HG02610 (cell line): Measurements from ENCODE around the gene NHS.
A peak's percentile ranks its signal among the peaks of the same experiment; 100 is the strongest.

Experiments
- ATAC-seq: cut with Tn5 transposase; IDR thresholded peaks from one replicate; pipeline ENCODE4 v1.9.1; 2021; ENCODE audit warnings: mild to moderate bottlenecking, moderate library complexity; ENCODE audit not compliant: unreplicated experiment

The NHS gene

DNA sequence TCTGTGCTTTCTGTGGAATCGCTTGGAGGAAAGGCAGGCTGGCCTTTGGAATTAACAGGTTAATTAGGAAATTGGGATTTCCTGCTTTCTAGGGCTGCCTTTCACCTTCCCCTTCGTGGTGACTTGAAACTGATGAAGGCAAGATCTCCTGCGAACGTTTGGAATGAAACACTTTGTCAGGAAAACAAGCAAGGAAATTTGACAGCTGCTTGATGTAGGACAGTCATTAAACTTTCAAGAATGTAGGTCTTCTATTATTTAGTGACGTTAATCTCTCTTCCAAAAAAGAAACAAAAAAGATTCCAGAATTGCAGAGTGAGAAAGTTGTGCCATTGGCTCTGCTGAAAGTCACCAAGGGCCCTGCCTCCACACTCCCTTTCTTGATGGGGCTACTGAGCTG lies 206.6 kb downstream of the NHS start:
- no peak for ATAC-seq

DNA sequence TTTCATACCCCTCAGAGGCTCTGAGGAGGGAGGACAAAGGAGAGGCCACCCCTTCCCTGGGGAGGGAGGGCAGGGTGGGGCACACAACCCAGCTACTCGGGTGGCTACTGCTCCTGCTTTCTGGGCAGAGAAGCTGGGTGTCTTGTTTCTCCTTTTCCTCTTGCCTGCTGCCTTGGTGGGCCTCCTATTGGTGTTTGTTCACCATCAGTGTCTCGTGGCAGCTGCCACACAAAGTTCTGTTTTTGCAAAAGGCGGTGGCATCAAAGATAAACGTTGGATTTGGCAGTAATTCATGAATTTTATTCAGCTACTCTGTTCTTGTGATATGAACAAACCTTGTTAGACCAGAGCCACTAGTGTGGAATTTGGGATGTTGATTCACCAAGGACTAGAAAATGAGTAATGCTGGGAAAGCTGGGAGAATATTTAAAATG lies 209.3 kb downstream of the NHS start:
- ATAC-seq = no peak

DNA sequence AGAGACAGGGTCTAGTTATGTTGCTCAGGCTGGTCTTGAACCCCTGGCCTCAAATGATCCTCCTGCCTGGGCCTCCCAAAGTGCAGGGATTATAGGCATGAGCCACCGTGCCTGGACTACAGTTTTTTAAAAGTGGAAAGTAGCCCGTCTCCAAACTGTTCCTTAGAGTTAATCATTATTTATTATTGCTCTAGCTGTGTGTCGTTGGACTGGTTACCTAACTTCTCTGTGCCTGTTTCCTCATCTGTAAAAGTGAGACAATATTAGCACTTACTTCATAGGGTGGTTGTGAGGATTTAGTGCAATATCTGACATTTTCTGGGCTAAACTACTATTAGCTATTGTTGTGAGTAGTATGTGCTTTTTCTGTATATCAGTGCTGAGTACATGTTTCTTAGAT lies 210.0 kb downstream of the NHS start:
- ATAC-seq = no peak

DNA sequence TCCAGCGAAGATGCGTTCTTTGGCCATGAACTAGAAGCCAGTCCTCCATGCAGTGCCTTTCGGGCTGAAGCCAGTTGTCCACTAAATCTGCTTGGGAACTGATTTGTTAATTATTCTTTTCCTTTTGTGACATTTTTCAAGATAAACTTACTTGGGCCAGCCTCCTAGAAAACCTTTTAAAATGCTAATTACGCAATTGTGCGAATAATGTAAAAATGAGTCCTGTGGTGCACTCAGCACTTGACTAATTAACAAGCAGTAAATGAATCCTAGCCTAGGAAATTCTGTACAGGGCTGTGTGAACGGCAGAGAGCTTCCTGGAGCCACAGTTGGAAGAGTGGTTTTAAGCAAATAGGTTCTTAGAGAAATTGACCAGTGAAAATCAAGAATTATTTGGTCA lies 212.4 kb downstream of the NHS start:
- no peak for ATAC-seq

DNA sequence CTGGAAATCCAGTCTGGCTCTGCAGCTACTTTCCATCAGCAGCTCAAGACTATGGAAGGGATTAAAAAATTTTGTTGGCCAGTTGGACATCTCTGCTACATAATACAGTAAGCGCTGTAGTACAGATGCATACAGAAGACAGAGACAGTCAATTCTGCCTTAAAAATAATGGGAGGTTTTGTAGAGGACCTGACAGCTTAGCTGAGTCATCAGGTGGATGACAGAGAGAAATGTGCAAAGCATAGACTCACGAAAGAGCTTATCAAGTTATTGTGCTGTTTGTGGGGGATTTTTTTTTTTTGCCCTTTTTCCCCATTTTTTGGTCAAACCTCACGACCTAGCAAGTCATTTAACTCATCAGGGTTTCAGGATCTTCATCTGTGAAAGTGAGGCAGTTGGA lies 213.3 kb downstream of the NHS start:
- ATAC-seq = no peak

DNA sequence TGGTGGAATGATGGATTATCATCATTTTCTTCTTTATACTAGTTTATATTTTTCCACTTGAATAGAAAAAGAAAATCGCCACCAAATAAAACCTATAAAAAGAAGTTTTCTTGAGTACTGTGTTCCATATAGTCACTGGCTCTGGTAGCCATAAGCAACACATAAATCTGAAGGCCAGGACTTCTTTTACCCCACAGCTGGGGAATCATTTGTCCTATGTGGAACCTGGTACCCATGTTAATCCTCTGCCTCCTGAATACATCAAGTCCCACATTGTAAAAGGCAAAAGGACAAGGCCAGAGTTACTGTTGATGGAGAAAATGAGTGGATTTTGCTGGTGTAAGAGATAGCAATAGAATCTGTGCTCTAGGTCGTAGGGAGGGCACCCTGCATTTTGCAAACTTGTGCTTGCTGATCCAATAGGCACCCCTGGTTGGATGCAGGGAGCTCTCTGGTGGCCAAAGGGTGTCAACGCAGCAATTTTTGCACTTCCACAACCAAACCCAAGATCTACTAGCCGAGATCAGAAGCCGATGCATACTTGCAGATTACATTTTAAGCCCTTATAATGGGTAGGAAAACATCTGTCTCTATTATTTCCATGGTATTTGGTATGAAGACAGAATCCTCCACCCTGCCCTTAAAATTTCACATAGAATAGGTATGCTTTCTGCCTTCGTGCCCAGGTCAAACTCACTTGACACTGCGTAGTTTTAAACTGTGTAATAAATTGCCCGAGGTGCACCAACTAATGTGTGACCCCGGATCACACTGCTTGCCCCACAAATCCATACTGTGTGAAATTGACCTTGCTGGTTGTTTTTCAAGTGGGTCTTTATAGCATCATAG lies 216.1 kb downstream of the NHS start:
- no peak for ATAC-seq

DNA sequence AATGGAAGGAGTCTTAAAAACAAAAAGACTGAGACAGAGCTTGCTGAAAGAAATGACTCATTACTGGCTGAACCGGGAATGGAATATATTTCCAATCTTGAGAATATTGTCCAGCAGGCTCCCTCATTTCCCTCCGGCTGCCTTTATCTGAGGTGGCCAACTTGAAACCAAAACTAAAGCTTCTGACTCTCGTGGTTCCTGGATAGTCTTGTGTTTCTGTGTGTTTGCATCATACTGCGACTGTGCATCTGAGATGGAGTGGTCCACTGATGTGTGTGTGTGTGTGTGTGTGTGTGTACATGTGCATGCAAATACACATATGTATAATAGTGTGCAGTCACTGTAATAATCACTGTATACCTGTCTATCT lies 216.7 kb downstream of the NHS start:
- no peak for ATAC-seq

DNA sequence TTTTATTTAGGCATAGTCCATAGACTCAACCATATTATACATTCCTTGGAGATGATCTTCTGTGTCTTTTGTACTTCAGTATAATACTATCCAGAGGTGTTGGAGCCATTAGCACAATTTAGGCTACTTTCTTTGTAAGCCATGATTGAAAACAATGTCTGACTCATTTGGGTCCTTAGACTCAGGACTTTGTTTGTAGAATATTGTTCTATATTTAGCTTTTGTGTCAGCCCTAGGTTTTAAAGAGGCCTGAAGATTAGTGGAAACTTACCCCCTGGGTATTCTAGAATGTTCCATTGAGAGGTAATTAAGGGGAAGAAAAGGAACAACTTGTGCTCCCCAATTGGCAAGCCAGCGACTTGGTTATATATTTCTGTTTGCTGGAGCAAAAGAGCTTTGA lies 217.1 kb downstream of the NHS start:
- ATAC-seq = no peak

DNA sequence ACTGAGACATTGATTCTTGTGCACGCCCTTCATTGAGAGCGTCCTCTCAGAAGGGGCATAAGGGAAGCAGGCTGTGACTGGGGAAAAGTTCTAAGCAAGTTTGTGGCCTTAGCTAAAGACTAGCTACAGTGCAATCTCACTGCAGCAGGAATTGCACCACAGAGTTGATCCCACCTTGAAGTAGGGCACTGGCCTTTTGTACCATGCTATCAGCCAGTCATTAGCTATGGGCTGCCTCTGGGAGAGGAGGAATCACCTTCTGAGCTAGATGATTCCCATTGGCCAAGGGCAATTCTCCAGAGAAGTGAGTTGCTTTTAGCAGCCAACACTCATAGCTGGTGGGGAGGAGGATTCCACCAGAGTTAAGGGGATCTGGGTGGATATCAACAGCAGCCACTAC lies 219.7 kb downstream of the NHS start:
- no peak for ATAC-seq

DNA sequence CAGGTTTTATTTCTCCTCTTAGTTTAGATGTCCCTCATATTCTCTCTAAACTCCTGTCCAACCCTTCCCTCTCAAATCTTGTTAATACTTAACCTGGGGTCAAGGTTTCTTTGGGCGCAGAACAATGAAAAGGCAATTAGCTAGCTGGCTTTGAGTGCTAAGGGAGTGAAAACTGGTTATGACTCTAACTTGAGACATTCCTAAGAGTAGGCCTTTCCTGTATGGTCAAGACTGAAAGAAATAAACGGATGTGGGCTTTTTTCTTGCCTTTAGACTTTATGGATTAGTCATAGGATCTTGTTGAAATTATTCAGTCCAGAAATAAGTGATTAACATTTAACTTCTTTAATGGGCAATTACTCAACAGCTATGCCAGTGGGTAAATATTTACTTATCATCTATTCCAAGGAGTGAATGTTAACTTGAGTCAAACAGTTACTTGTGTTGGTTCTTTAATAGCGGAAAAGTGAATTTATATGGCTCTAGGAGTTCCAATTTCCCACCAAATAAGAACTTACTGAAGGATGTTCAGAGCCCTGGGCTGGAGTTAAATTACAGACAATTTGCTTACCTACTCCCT lies 220.5 kb downstream of the NHS start:
- ATAC-seq = peak; percentile 50

DNA sequence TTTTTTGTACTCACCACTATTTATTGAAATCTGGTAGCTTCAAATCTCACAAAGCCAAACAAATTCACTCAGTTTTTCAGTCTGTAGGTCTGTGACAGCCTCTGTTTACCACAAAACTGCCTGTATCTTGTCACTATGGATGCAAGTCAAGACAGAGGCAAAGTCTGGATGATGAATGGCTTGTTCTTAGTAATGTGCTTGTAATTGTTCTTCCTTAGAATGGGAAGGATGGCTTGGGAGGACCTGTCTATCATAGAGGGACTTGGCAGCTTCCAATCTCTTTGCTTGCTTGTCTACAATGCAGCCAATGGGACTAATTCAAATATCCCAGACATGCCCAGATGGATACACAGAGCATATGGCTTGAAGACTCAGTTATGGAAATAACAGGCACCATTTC lies 221.1 kb downstream of the NHS start:
- no peak for ATAC-seq

DNA sequence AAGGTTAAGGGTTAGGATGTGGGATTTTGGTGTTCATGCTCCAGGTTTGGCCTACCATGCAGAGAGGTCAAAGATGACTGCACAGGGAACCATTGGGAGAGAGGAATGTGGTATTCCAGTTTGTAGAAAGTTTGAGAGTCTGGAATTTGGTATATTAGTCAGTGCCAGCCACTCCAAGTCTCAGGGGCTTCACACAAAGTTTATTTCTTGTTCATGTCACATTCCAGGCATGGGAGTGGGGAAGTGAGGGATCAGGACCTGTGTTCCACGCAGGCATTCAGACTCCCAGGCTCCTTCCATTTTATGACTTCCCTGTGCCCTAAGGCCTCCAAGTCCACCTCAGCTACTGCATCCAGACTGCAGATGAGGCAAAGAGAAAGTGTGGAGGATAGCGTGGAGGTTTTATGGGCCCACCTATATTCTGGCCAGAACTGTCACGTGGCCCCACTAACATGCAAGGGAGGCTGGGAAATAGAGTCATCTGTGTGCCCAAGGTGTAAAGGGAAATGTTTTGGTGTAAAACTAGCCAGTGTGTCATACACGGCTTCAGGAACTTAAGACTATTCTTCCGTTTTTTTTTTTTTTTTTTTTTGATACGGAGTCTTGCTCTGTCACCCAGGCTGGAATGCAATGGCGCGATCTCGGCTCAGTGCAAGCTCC lies 221.7 kb downstream of the NHS start:
- ATAC-seq = no peak

DNA sequence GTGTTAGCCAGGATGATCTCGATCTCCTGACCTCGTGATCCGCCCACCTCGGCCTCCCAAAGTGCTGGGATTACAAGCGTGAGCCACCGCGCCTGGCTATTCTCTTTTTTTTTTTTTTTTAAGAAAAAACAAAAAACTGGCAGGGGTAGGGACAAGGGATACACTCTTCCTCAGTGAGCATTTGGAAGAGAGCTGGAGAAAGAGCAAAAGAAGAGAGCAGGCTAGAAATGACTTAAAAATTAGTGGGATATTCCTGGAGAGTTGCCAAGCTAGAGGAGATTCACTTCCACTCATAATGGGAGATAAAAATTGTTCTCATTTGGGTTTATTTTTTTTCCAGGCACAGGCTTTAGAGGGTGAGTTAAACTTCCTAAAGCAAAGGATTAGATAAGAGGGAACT lies 222.3 kb downstream of the NHS start:
- no peak for ATAC-seq

DNA sequence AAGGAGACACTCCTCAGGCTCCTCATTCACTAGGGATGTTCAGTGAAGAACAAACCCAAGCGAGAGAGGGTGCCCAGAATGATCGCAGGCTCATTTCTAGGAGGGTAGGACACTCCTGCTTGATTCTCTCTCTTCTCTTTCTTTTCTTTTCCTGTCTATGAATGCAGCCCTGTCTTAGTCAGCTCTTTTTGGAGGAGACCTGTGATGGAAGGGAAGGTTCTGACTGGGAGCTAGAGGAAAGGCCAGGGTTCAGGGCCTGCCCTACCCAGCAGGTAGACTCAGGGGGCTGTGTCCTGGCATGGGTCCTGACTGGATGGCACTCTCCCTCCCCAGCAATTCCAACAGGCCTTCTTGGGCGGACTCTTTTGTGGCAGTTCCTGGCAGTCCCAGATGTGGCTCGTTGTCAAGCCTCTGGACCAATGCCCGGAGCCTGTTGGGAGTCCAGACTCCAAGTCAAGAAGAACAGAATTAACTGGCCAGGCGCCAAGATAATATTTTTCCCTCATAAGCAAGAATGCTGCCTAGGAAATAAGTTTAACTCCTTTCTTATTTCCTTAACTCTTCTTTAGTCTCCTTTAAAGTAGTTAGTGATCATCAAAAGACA lies 222.9 kb downstream of the NHS start:
- ATAC-seq = no peak

DNA sequence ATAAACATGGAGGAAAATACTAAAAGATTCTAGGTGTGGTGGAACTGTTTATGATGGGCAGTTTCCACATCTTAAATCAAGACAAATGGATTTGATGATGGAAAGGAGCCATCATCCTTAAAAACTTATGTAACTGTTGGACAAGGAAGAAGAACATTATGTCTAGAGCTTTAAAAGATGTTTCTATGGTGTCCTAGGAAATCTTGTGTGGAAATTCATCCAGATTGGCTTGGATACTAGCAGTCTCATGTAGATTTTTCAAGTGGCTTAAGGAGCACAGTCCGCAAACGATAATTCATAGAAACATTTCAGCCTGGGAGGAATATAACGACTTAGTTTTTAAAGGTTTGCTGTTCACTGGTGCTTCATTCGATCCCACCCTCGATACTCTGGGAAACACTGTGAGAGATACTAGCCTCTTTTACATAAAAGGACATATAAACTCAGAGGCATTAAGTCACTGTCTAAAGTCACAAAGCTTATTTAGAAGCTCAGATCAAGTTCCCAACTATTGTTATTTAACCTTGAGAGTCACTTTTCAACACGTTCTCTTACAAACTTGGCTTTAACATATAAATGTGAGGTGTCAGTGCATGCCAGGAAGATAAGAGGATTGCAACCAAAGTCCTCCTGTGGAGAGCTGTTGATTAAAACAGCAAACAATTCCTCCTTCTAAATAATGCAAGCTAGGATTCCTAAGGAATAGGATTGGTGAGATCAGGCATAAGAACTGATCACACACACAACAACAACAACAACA lies 226.6 kb downstream of the NHS start:
- no peak for ATAC-seq

DNA sequence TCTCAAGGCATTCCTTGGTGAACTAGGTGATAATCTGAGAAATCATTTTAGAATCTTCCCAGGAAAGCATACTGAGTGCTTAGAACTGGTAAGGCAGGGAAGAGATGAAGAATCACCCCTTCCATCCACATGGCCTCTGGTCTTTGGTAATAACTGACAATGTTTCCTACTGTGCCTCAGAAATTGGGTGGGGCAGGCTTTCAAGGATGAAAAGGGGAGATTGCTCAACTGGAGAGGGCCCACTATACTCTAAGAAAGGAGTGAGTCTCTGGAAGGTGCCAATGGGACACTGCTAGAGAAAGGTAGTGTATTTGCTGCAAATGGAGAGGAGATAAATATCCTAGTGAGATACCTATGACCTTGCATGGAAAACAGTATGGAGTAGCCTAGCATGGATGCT lies 227.2 kb downstream of the NHS start:
- ATAC-seq = no peak

DNA sequence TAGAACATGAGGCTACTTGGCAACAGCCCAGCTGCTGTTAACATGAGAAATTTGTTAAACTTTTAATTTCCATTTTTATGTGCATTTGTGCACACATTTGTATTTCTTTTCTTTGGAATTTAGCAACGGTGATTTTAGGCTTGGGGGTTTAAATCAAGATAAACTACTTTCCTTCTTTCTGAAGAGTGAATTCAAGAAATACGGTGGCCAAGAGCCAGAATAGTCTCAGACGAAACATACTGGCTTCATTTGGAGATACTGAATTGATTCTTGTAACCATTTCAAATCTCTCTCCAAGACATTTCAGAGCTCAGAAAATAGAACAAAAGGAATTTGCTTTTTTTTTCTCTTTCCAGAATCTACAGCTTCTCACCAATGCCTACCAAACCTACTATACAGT lies 228.2 kb downstream of the NHS start:
- ATAC-seq = no peak

DNA sequence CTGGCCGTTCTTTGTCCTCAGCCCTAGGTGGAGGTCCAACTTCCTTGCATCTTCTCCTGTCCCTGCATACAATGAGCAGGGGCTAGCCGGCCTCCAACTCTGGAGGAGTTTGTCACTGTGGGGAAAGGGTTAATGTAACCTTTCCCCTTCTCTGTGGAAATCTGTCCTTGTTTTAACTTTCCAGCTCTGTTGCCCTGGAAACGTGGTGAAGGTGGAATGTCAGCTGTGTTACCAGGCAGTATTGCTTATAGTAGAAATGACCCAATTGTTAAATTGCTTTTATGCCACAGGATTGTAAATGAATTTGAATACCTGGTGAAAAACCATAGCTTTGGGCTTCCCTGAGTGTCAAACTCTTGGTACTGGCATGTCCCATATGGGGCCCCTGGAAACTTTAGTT lies 230.7 kb downstream of the NHS start:
- no peak for ATAC-seq

DNA sequence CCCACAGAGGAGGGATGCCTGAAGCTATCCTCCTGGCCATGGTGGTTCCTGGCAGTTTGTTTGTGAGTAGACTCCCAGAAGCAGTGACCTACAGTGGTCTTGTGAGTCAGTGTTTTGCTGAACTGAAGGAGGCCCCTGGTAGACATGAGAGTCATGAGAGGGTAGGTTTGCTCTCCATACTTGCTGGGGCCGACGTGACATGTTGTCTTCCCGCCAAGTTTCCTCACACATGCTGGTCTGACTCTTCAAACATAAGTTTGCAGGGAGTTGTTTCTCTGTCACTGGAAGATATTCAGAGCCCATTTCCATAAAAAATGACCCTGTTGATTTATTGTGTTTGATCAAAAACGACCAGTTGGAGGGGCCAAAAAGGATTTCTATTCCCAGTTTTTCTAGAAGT lies 231.2 kb downstream of the NHS start:
- ATAC-seq = no peak

DNA sequence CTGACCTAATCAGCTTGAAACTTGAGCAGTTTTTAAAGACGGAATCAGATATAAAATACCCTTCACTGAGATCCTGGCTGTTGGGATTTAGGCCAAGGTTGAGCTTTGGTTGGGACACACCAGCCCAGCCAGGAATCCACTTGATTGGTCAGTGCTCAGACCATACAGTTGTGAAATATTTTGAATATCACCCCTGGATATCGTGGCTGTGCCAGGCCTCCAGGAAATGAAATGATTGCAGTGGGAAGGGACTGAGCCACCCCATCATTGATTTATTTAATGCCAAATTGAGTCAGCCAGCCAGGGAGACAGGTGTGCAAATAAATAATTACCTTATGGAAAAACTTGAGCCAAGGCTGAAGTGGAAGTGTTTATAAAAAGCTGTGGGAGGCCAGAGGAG lies 233.9 kb downstream of the NHS start:
- ATAC-seq = no peak

DNA sequence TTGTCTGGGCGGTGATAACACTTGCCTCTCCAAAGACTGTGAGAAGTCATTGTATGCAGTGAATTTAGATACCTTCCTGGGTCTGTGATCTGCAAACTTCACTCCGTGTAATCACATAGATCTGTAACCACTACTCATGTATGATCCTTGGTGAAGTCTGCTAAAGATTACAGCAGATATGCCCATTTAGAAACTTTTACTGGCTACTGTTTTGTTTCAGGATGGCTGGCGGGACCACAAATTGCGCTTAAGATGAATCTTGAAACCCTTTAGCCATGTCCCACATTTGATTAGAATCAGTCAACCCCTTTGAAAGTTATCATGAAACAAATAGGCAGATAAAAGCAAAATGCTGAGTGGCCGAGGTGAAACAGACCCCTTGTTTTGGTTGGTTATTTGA lies 235.8 kb downstream of the NHS start:
- no peak for ATAC-seq
